OCI-LY3 (cell line): ENCODE results near the gene TNFRSF18.

Source experiments
- EZH2phosphoT487 ChIP-seq: fragments of 200-600 bp; shearing (Covaris generic); IDR thresholded peaks from 2 replicates; pipeline ENCODE4 v1.6.1; 2018; ENCODE audit warnings: antibody characterized with exemption, mixed run types, low read depth
- TF ChIP-seq, protein P1 (sequence below): fragments of 200-600, 300-600 bp; sonication (generic); IDR thresholded peaks from 2 replicates; pipeline ENCODE4 v1.5.1; 2014; ENCODE audit warnings: antibody characterized with exemption, low read length, low read depth

DNA sequence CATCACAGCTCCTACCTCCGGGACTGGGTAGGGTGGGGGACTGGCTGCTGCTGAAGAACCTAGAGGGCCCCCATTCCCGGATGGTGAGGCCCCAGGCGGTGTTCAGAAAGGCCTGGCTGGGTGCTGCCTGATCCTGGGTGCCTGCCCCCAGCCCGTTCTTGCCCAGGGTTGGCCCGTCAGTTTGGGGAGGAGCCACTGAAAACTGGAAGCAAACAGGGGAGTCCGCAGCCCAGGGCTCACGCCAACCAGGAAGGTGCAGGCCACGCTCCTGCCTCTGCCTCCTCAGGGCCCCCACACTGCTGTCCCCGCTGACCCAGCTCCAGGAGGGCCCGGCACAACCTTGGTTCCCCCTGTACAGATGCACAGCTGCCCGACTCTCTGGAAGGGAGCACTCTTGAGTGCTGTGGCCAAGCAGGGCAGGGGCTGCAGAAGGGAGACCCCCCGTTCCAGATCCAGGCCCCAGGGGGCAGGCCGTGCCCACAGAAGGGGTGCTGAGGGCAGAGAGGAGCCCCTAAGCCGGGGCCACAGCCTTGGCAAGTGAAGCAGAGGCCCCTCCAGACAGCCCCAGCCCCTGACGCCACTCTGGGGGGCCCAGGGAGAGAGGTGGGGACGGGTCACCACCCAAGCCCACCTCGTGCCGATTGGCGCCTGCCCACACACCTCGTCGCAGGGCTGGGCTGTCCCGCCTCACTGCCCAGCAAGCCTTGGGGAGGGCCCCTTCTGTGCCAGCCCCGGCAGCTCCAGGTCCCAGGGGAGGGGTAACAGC lies 34.6 kb upstream of the TNFRSF18 start:
- TF ChIP-seq, protein P1, sequence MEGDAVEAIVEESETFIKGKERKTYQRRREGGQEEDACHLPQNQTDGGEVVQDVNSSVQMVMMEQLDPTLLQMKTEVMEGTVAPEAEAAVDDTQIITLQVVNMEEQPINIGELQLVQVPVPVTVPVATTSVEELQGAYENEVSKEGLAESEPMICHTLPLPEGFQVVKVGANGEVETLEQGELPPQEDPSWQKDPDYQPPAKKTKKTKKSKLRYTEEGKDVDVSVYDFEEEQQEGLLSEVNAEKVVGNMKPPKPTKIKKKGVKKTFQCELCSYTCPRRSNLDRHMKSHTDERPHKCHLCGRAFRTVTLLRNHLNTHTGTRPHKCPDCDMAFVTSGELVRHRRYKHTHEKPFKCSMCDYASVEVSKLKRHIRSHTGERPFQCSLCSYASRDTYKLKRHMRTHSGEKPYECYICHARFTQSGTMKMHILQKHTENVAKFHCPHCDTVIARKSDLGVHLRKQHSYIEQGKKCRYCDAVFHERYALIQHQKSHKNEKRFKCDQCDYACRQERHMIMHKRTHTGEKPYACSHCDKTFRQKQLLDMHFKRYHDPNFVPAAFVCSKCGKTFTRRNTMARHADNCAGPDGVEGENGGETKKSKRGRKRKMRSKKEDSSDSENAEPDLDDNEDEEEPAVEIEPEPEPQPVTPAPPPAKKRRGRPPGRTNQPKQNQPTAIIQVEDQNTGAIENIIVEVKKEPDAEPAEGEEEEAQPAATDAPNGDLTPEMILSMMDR: no peak
- no peak for TF ChIP-seq EZH2phosphoT487
